C4-2B (cell line): Measurements from ENCODE around the gene SEC22A.

Experiments used
- ZFX ChIP-seq: fragments of 450-650 bp; IDR thresholded peaks from 2 replicates; pipeline ENCODE4 v1.6.1; 2017
- TF ChIP-seq, protein P1 (sequence below): fragments of 450-650 bp; conservative IDR thresholded peaks from 2 replicates; pipeline ENCODE4 v1.5.1; 2017; ENCODE audit warnings: mild to moderate bottlenecking

DNA sequence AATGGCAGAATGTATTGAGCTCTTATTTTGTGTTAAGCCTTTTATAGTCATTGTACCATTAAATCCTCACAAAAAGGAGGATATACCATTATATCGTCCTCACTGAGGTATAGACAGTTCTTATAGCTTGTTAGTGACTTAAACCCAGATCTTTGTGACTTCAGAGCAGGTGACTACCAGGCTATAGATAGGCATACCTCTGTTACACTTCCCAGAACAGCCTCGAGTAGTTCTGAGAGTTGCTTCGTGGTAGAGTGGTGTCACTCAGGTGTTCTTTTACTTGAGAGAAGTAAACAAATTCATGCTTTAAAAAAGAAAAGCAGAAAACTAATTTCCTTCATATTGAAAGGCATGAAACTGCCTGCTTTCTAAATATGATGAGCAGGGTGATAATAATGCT lies 59.9 kb downstream of the SEC22A start:
- TF ChIP-seq, protein P1, sequence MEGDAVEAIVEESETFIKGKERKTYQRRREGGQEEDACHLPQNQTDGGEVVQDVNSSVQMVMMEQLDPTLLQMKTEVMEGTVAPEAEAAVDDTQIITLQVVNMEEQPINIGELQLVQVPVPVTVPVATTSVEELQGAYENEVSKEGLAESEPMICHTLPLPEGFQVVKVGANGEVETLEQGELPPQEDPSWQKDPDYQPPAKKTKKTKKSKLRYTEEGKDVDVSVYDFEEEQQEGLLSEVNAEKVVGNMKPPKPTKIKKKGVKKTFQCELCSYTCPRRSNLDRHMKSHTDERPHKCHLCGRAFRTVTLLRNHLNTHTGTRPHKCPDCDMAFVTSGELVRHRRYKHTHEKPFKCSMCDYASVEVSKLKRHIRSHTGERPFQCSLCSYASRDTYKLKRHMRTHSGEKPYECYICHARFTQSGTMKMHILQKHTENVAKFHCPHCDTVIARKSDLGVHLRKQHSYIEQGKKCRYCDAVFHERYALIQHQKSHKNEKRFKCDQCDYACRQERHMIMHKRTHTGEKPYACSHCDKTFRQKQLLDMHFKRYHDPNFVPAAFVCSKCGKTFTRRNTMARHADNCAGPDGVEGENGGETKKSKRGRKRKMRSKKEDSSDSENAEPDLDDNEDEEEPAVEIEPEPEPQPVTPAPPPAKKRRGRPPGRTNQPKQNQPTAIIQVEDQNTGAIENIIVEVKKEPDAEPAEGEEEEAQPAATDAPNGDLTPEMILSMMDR, result no peak
- no peak for TF ChIP-seq ZFX
